Right forelimb (tissue), 1 donor: Measurements from ENCODE around the gene CEMIP2.

ENCODE experiments used
- DNase-seq: peaks from one replicate; pipeline ENCODE4 v3.0.0-alpha.2; 2018

The CEMIP2 gene

GRCh38 chr9:71637375-71637774 lies 130.9 kb downstream of the CEMIP2 start:
- DNase-seq, result no peak

DNA sequence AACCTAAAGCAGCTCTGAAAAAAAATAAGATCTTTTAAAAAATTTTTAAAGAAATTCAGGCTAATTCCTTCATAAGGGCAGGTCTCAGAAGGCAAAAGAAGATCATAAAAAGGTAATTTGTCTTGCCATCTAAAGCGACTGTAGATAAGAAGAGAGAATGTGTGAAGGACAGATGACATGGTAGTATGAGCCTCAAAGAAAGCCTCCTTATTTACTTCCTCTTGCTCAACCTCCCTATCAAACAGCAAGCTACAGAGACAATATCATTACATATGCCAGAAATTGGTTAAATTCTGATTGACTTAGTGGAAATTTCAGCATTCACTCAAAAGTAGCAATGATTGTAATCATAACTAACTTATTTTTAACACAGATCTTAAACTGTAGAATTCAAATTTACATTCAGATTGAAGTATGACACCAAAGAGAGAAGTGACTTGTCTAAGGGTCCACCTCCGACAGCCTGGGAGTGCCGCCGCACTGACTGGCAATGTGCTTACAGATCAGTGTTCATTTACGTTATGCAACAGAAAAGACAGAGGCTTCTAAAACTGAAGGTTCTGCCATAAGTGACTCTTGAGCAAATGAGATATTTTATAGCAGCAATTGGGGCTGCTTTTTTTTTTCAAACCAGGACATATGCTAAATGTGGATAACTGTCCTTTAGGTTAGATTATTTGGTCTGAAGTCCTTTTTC lies 132.0 kb downstream of the CEMIP2 start:
- no peak for DNase-seq

GRCh38 chr9:71634752-71635151 lies 133.6 kb downstream of the CEMIP2 start:
- DNase-seq, result no peak
